A673 (cell line): ENCODE data around the gene CMTM6.
"Not testable (repeated sequence)": the region's sequence is repeated elsewhere in the genome, so short reads cannot be mapped to it uniquely, and the experiment has no call there.

Source experiments
- CTCF ChIP-seq: fragments of 300-800, 200-600 bp; sonication (generic); conservative IDR thresholded peaks from 2 replicates; pipeline ENCODE4 v1.5.1; 2017; ENCODE audit warnings: low read depth, mild to moderate bottlenecking, antibody characterized with exemption, low read length, moderate library complexity, mixed read lengths
- EZH2 ChIP-seq: fragments of 200-600 bp; sonication (generic); IDR thresholded peaks from 2 replicates; pipeline ENCODE4 v1.6.1; 2017; ENCODE audit warnings: borderline replicate concordance, low read depth, mild to moderate bottlenecking, mixed read lengths, antibody characterized with exemption, low read length; ENCODE audit not compliant: poor library complexity, severe bottlenecking

DNA sequence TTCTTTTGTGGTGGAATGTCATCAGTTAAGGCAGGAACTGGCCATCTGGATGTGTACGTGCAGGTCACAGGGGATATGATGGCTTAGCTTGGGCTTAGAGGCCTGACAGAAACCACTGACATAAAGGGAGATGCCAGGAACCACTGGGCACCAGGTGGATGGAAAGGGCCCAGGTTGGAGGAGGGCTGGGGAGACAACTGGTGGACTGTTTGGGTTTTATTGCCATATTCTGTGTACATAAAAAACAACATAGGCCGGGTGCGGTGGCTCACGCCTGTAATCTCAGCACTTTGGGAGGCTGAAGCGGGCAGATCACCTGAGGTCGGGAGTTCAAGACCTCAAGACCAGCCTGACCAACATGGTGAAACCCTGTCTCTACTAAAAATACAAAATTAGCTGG lies 35.8 kb downstream of the CMTM6 start:
- not testable (repeated sequence) for TF ChIP-seq CTCF, EZH2
